Fibroblast of lung (primary cell): ENCODE data around the gene JAG2. TPM values are rescaled to one million over a fixed set of nuclear protein-coding genes. Genes with fewer than 3 reads are reported as not detected.

Source experiments
- DNase-seq, 2 donors: peaks; one replicate each; pipeline versions ENCODE4 v3.0.0 to v3.0.0-alpha.2; 2010; ENCODE audit warnings: low read depth in 2 of 2
- H2AFZ ChIP-seq: 2 replicates; pipeline ENCODE4 v1.5.1; 2012; ENCODE audit warnings: low read length, control low read depth, inconsistent platforms
- H3K27ac ChIP-seq: 2 replicates; pipeline ENCODE4 v1.5.1; 2011; ENCODE audit warnings: low read length, control low read depth; ENCODE audit not compliant: insufficient read depth
- H3K27me3 ChIP-seq: 2 replicates; pipeline ENCODE4 v1.5.1; 2011; ENCODE audit warnings: mild to moderate bottlenecking, low read length; ENCODE audit not compliant: control insufficient read depth, insufficient read depth
- H3K36me3 ChIP-seq: 2 replicates; pipeline ENCODE4 v1.5.1; 2011; ENCODE audit warnings: low read length; ENCODE audit not compliant: control insufficient read depth, insufficient read depth
- H3K4me1 ChIP-seq: 2 replicates; pipeline ENCODE4 v1.5.1; 2011; ENCODE audit warnings: low read length; ENCODE audit not compliant: control insufficient read depth, insufficient read depth; ENCODE audit errors: extremely low read depth
- H3K4me2 ChIP-seq: 2 replicates; pipeline ENCODE4 v1.5.1; 2011; ENCODE audit warnings: low read length, control low read depth; ENCODE audit not compliant: insufficient read depth; ENCODE audit errors: extremely low read depth
- H3K4me3 ChIP-seq, 4 experiments: fragments of 200-600 bp in 1 of 4; sonication (generic) in 1 of 4; replicated peaks in 1 of 4; 2 replicates each; pipeline ENCODE4 v1.5.1; 2011 to 2016; ENCODE audit warnings: low read length in 4 of 4, low read depth in 3 of 4, mild to moderate bottlenecking in 3 of 4, control low read depth in 2 of 4, inconsistent platforms in 1 of 4, mixed read lengths in 1 of 4; ENCODE audit not compliant: insufficient read depth in 1 of 4; ENCODE audit errors: control extremely low read depth in 1 of 4
- H3K79me2 ChIP-seq: 2 replicates; pipeline ENCODE4 v1.5.1; 2012; ENCODE audit warnings: mild to moderate bottlenecking, low read length, inconsistent platforms; ENCODE audit not compliant: control insufficient read depth, insufficient read depth
- H3K9ac ChIP-seq: 2 replicates; pipeline ENCODE4 v1.5.1; 2011; ENCODE audit warnings: mild to moderate bottlenecking, low read length, control low read depth; ENCODE audit not compliant: insufficient read depth
- H3K9me3 ChIP-seq: 2 replicates; pipeline ENCODE4 v1.5.1; 2012; ENCODE audit warnings: low read depth, low read length; ENCODE audit not compliant: control insufficient read depth, insufficient read depth
- H4K20me1 ChIP-seq: 2 replicates; pipeline ENCODE4 v1.5.1; 2011; ENCODE audit warnings: low read length; ENCODE audit not compliant: control insufficient read depth, insufficient read depth; ENCODE audit errors: extremely low read depth
- EZH2 ChIP-seq: IDR thresholded peaks from 2 replicates; pipeline ENCODE4 v1.5.1; 2012; ENCODE audit warnings: low read length, control low read depth, mild to moderate bottlenecking; ENCODE audit errors: missing control alignments
- polyA plus RNA-seq, 2 donors: library from polyadenylated mRNA; depleted of rRNA in 1 of 2; stranded (reverse) in 1 of 2; unstranded in 1 of 2; fragments of >200 nt; gene quantifications; 2 replicates each; pipeline ENCODE4 v1.2.1, GENCODE V29; 2011 to 2012; ENCODE audit warnings: missing spikeins in 1 of 2
- total RNA-seq: library from RNA; depleted of rRNA; stranded (reverse); fragments of >200 nt; gene quantifications from 2 replicates; pipeline ENCODE4 v1.2.1, GENCODE V29; 2014
- TF ChIP-seq, protein P1 (sequence below), 2 donors: IDR thresholded peaks in 1 of 2; conservative IDR thresholded peaks in 1 of 2; 1 replicate in 1 of 2; 2 replicates in 1 of 2; pipeline ENCODE4 v1.5.1; 2011 to 2012; ENCODE audit warnings: low read length in 2 of 2, control low read depth in 1 of 2, inconsistent platforms in 1 of 2, low read depth in 1 of 2, mild to moderate bottlenecking in 1 of 2

The JAG2 gene
- total and polyA plus RNA-seq, 2 donors (not counting 1 experiment from before 2014, with no cell fraction given), result 0.51 to 1.8 TPM

DNA sequence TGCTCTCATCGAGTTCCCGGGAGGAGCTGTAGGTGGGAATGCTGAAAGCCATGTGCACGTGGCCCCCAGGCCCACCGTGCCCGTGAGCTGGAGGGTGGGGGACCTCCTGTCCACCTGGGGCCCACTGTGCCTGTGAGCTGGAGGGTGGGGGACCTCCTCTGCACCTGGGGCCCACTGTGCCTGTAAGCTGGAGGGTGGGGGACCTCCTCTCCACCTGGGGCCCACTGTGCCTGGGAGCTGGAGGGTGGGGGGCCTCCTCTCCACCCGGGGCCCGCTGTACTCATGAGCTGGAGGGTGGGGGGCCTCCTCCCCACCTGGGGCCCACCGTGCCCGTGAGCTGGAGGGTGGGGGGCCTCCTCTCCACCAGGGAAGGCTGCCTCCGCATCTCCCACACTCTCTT lies 26.5 kb upstream of the JAG2 start:
- Histone ChIP-seq H3K27me3 (peaks cover 14% of the 10 kb centered on the region), H2AFZ (no peak overlapping the region), H3K4me3 (no peak overlapping the region), H3K36me3 (no peaks in the 10 kb centered on the region), H4K20me1 (no peaks in the 10 kb centered on the region), H3K9ac (no peak overlapping the region), H3K4me1 (no peaks in the 10 kb centered on the region), H3K79me2 (no peaks in the 10 kb centered on the region), H3K9me3 (no peaks in the 10 kb centered on the region), H3K4me2 (no peak overlapping the region), H3K27ac (no peak overlapping the region)
- TF ChIP-seq EZH2, result no peak
- TF ChIP-seq, protein P1, sequence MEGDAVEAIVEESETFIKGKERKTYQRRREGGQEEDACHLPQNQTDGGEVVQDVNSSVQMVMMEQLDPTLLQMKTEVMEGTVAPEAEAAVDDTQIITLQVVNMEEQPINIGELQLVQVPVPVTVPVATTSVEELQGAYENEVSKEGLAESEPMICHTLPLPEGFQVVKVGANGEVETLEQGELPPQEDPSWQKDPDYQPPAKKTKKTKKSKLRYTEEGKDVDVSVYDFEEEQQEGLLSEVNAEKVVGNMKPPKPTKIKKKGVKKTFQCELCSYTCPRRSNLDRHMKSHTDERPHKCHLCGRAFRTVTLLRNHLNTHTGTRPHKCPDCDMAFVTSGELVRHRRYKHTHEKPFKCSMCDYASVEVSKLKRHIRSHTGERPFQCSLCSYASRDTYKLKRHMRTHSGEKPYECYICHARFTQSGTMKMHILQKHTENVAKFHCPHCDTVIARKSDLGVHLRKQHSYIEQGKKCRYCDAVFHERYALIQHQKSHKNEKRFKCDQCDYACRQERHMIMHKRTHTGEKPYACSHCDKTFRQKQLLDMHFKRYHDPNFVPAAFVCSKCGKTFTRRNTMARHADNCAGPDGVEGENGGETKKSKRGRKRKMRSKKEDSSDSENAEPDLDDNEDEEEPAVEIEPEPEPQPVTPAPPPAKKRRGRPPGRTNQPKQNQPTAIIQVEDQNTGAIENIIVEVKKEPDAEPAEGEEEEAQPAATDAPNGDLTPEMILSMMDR (conservative IDR thresholded peaks at IDR 0.05 in 1 of 2, IDR thresholded peaks at IDR 0.05 in 1 of 2; ENCODE audit: low read depth in 1 of 2, low read length in 2 of 2), result no peak
- no peak for DNase-seq

GRCh38 chr14:105193916-105194782 lies 25.6 kb upstream of the JAG2 start:
- no peak overlapping the region for H3K4me3 ChIP-seq
- H3K79me2 ChIP-seq, result no peaks in the 10 kb centered on the region
- no peak overlapping the region for H3K4me2 ChIP-seq
- no peaks in the 10 kb centered on the region for H3K36me3 ChIP-seq
- H3K9ac ChIP-seq, result no peak overlapping the region
- no peak for DNase-seq
- no peak overlapping the region for H2AFZ ChIP-seq
- H3K27me3 ChIP-seq, result peaks cover 14% of the 10 kb centered on the region
- TF ChIP-seq EZH2, result no peak
- TF ChIP-seq, protein P1 (conservative IDR thresholded peaks at IDR 0.05 in 1 of 2, IDR thresholded peaks at IDR 0.05 in 1 of 2; ENCODE audit: low read depth in 1 of 2, low read length in 2 of 2), result no peak
- H3K27ac ChIP-seq, result no peak overlapping the region
- no peaks in the 10 kb centered on the region for H4K20me1 ChIP-seq
- H3K9me3 ChIP-seq, result no peaks in the 10 kb centered on the region
- H3K4me1 ChIP-seq, result no peaks in the 10 kb centered on the region

DNA sequence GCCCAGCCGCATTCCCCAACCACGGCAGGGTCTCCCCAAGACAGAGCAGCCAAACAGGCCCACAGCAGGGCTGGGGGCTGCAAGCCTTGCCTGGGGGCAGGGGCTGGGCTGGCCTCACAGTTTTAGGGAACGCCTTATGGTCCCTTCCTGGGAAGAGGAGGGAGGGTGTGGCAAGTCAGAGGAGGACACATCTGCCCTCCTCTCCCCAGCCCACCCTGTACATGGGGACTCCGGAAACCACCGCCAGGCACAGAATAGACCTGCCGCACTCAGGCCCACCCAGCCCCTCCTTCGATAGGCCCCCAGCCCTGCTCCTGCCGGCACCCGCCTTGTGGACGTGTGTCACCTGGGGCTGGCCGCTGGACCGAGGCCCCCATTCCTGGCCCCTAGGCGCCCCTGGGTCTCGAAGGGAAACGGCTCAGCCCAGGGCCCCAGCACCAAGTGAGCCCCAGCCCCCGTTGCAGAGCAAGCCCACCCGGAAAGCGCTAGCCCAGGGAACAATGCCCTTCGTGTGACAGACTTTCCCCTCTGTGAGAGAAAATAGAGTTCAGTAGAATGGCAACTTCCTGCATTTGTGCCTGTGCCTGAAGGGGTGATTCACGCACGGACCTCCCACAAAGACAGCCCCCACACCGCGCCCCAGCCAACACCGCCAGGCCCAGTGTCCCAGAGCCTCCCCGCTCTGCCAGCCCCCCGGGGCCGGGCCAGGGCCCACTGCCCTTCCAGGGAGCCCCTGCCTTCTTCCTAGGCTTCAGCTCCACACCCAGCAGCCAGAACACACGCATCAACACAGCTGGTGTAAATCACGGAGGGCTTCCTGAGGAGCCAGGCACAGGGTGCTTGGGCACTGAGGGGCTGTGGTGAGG lies 24.5 kb upstream of the JAG2 start:
- Histone ChIP-seq H3K4me1 (no peaks in the 10 kb centered on the region), H2AFZ (no peak overlapping the region), H3K79me2 (no peaks in the 10 kb centered on the region), H3K9me3 (no peaks in the 10 kb centered on the region), H3K36me3 (no peaks in the 10 kb centered on the region), H3K27ac (no peak overlapping the region), H3K27me3 (peaks cover 14% of the 10 kb centered on the region), H3K9ac (no peak overlapping the region), H3K4me3 (no peak overlapping the region), H4K20me1 (no peaks in the 10 kb centered on the region), H3K4me2 (no peak overlapping the region)
- DNase-seq, result peak in 1 of 2 donors; percentile 51
- TF ChIP-seq, protein P1 (conservative IDR thresholded peaks at IDR 0.05 in 1 of 2, IDR thresholded peaks at IDR 0.05 in 1 of 2; ENCODE audit: low read depth in 1 of 2, low read length in 2 of 2), result no peak
- no peak for TF ChIP-seq EZH2
